ENCODE measurements around the gene RIOK1. TPM values are rescaled to one million over a fixed set of nuclear protein-coding genes. Genes with fewer than 3 reads are reported as not detected.

Gene RIOK1
- total and polyA plus RNA-seq, 5 experiments from 2014 or later: 18.1 to 30.4 (median 24.4) TPM

- DNase-seq (no peak), ATAC-seq (no peak)
- Mint-ChIP-seq H3K36me3 (peaks cover 5 to 94% (median 44%) of the 10 kb centered on the region in 3 donors), H3K9me3 (no peaks in the 10 kb centered on the region), H3K4me1 (peaks cover 0 to 8% (median 0%) of the 10 kb centered on the region in 4 donors), H3K27me3 (no peaks in the 10 kb centered on the region), H3K4me3 (no peak overlapping the region), H3K27ac (no peak overlapping the region)
- POLR2A ChIA-PET: no interaction called here
Measured at GRCh38 chr6:7413151-7413823, 23.7 kb downstream of the RIOK1 start.

- H3K36me3 Mint-ChIP-seq: peaks cover 7 to 92% (median 45%) of the 10 kb centered on the region in 3 donors
- POLR2A ChIA-PET: no interaction called here
- DNase-seq: no peak
- ATAC-seq: no peak
- H3K4me1 Mint-ChIP-seq: peaks cover 0 to 9% (median 0%) of the 10 kb centered on the region in 4 donors
- H3K4me3 Mint-ChIP-seq: no peak overlapping the region
- H3K9me3 Mint-ChIP-seq: no peaks in the 10 kb centered on the region
- no peak overlapping the region for H3K27ac Mint-ChIP-seq
- no peaks in the 10 kb centered on the region for H3K27me3 Mint-ChIP-seq
Measured at GRCh38 chr6:7414811-7415210, 25.2 kb downstream of the RIOK1 start.

- peaks cover 0 to 5% (median 0%) of the 10 kb centered on the region in 4 donors for H3K4me1 Mint-ChIP-seq
- DNase-seq: no peak
- H3K27ac Mint-ChIP-seq: no peak overlapping the region
- H3K4me3 Mint-ChIP-seq: no peak overlapping the region
- POLR2A ChIA-PET: no interaction called here
- no peaks in the 10 kb centered on the region for H3K27me3 Mint-ChIP-seq
- peaks cover 7 to 66% (median 30%) of the 10 kb centered on the region in 3 donors for H3K36me3 Mint-ChIP-seq
- H3K9me3 Mint-ChIP-seq: no peaks in the 10 kb centered on the region
- no peak for ATAC-seq
Measured at GRCh38 chr6:7417684-7418083, 28.1 kb downstream of the RIOK1 start.

GRCh38 chr6:7418238-7418905, 28.8 kb downstream of the RIOK1 start:
- Mint-ChIP-seq H3K27me3 (no peaks in the 10 kb centered on the region), H3K9me3 (no peaks in the 10 kb centered on the region), H3K4me1 (peaks cover 0 to 7% (median 0%) of the 10 kb centered on the region in 4 donors), H3K4me3 (no peak overlapping the region), H3K27ac (peak overlapping the region in 4 of 10 donors; percentile 3 to 82 (median 38)), H3K36me3 (peaks cover 7 to 64% (median 27%) of the 10 kb centered on the region in 3 donors)
- POLR2A ChIA-PET: no interaction called here
- DNase-seq: no peak
- no peak for ATAC-seq

- H3K27ac Mint-ChIP-seq: peak overlapping the region in 4 of 10 donors; percentile 17 to 62 (median 30)
- H3K4me3 Mint-ChIP-seq: no peak overlapping the region
- POLR2A ChIA-PET: no interaction called here
- no peaks in the 10 kb centered on the region for H3K9me3 Mint-ChIP-seq
- no peaks in the 10 kb centered on the region for H3K27me3 Mint-ChIP-seq
- DNase-seq (no peak), ATAC-seq (no peak)
- peaks cover 7 to 57% (median 20%) of the 10 kb centered on the region in 3 donors for H3K36me3 Mint-ChIP-seq
- peaks cover 0 to 7% (median 0%) of the 10 kb centered on the region in 4 donors for H3K4me1 Mint-ChIP-seq
Measured at GRCh38 chr6:7419065-7419464, 29.5 kb downstream of the RIOK1 start.

- Mint-ChIP-seq H3K4me1 (peaks cover 0 to 5% (median 0%) of the 10 kb centered on the region in 4 donors), H3K9me3 (no peaks in the 10 kb centered on the region), H3K4me3 (no peak overlapping the region), H3K27me3 (no peaks in the 10 kb centered on the region), H3K36me3 (peaks cover 7 to 38% (median 7%) of the 10 kb centered on the region in 3 donors), H3K27ac (no peak overlapping the region)
- POLR2A ChIA-PET: no interaction called here
- DNase-seq (no peak), ATAC-seq (no peak)
Measured at GRCh38 chr6:7421066-7421465, 31.5 kb downstream of the RIOK1 start.

GRCh38 chr6:7424058-7424457, 34.5 kb downstream of the RIOK1 start:
- DNase-seq: no peak
- no peak for ATAC-seq
- H3K4me1 Mint-ChIP-seq: peaks cover 0 to 2% (median 0%) of the 10 kb centered on the region in 4 donors
- no peak overlapping the region for H3K4me3 Mint-ChIP-seq
- H3K9me3 Mint-ChIP-seq: no peaks in the 10 kb centered on the region
- POLR2A ChIA-PET: no interaction called here
- peaks cover 0 to 13% (median under 1%) of the 10 kb centered on the region in 3 donors for H3K36me3 Mint-ChIP-seq
- H3K27ac Mint-ChIP-seq: peak overlapping the region in 1 of 10 donors; percentile 28
- no peaks in the 10 kb centered on the region for H3K27me3 Mint-ChIP-seq

GRCh38 chr6:7424967-7425807, 35.6 kb downstream of the RIOK1 start:
- DNase-seq (no peak), ATAC-seq (no peak)
- Mint-ChIP-seq H3K4me3 (no peak overlapping the region), H3K36me3 (peaks cover 0 to 6% (median 0%) of the 10 kb centered on the region in 3 donors), H3K27me3 (no peaks in the 10 kb centered on the region), H3K4me1 (peaks cover 0 to 2% (median 0%) of the 10 kb centered on the region in 4 donors), H3K27ac (peak overlapping the region in 1 of 10 donors; percentile 15), H3K9me3 (no peaks in the 10 kb centered on the region)
- POLR2A ChIA-PET: no interaction called here

- Mint-ChIP-seq H3K9me3 (no peaks in the 10 kb centered on the region), H3K4me1 (peaks cover 0 to 2% (median under 1%) of the 10 kb centered on the region in 4 donors), H3K36me3 (peaks cover 0 to 4% (median 0%) of the 10 kb centered on the region in 3 donors), H3K27me3 (no peaks in the 10 kb centered on the region), H3K4me3 (no peak overlapping the region), H3K27ac (no peak overlapping the region)
- DNase-seq: no peak
- POLR2A ChIA-PET: no interaction called here
- no peak for ATAC-seq
Measured at GRCh38 chr6:7425808-7426190, 36.2 kb downstream of the RIOK1 start.

- Mint-ChIP-seq H3K27me3 (peaks cover 0 to 6% (median 1%) of the 10 kb centered on the region in 5 donors), H3K4me3 (peak overlapping the region in 3 of 10 donors; percentile 25 to 33 (median 33)), H3K9me3 (no peaks in the 10 kb centered on the region), H3K36me3 (peaks cover 0 to 4% (median 0%) of the 10 kb centered on the region in 3 donors), H3K4me1 (peaks cover 0 to 9% (median 3%) of the 10 kb centered on the region in 4 donors), H3K27ac (no peak overlapping the region)
- no peak for DNase-seq
- no peak for ATAC-seq
- POLR2A ChIA-PET: no interaction called here
Measured at GRCh38 chr6:7426447-7427169, 37.0 kb downstream of the RIOK1 start.

GRCh38 chr6:7431313-7431673, 41.7 kb downstream of the RIOK1 start:
- Mint-ChIP-seq H3K36me3 (peaks cover 0 to 19% (median 5%) of the 10 kb centered on the region in 3 donors), H3K9me3 (peaks cover 0 to 15% (median 8%) of the 10 kb centered on the region in 9 donors), H3K4me1 (peaks cover 0 to 9% (median 2%) of the 10 kb centered on the region in 4 donors), H3K27me3 (peaks cover 0 to 26% (median 8%) of the 10 kb centered on the region in 5 donors), H3K4me3 (no peak overlapping the region), H3K27ac (no peak overlapping the region)
- no peak for DNase-seq
- POLR2A ChIA-PET: no interaction called here
- ATAC-seq: no peak

GRCh38 chr6:7431674-7432390, 42.2 kb downstream of the RIOK1 start:
- Mint-ChIP-seq H3K27me3 (peaks cover 0 to 26% (median 8%) of the 10 kb centered on the region in 5 donors), H3K4me1 (peaks cover 0 to 9% (median 2%) of the 10 kb centered on the region in 4 donors), H3K27ac (no peak overlapping the region), H3K36me3 (peaks cover 0 to 19% (median 5%) of the 10 kb centered on the region in 3 donors), H3K9me3 (peaks cover 0 to 15% (median 8%) of the 10 kb centered on the region in 9 donors), H3K4me3 (no peak overlapping the region)
- DNase-seq: no peak
- ATAC-seq: no peak
- POLR2A ChIA-PET: no interaction called here

All from naive thymus-derived CD8-positive, alpha-beta T cell (primary cell).